ENCODE results near the gene ARHGAP30.
"Not testable (repeated sequence)": the region's sequence is repeated elsewhere in the genome, so short reads cannot be mapped to it uniquely, and the experiment has no call there.

Gene ARHGAP30

DNA sequence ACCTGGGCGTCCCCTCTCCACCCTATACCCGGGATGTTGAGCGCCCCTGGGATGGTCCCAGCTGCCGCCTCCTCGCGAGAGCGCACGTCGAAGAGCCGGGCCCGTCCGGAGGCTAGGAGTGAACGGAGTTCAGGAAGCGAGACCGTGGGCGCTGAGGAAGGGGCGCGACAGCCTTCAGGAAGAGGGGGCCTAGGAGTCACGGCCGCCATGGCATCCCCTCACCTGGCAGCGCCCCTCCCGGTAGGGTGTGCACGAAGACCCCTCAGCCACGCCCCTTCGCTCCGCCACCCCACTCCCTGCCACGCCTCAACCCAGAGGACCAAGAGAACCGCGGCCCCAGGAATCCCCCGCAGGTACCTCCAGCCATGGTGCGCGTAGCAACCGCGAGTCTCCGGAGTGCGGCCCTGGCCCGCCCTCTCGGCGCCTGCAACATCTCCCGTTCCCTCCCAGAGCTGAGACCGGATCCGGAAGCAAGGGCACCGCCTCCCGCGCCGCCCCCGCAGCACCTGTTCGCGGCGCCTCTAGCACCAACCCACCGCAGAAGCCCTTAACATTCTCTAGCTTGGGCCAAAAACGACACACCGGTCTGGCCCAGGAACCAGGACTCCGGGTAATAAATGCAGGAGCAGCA lies 31.1 kb downstream of the ARHGAP30 start, which contains the start of gene TSTD1:
TSTD1 (minus strand) TSS at position 442 of the 631 bp plus-strand sequence; CDS start at position 367, 75 bp downstream.
- peak; percentile 91 for DNase-seq

DNA sequence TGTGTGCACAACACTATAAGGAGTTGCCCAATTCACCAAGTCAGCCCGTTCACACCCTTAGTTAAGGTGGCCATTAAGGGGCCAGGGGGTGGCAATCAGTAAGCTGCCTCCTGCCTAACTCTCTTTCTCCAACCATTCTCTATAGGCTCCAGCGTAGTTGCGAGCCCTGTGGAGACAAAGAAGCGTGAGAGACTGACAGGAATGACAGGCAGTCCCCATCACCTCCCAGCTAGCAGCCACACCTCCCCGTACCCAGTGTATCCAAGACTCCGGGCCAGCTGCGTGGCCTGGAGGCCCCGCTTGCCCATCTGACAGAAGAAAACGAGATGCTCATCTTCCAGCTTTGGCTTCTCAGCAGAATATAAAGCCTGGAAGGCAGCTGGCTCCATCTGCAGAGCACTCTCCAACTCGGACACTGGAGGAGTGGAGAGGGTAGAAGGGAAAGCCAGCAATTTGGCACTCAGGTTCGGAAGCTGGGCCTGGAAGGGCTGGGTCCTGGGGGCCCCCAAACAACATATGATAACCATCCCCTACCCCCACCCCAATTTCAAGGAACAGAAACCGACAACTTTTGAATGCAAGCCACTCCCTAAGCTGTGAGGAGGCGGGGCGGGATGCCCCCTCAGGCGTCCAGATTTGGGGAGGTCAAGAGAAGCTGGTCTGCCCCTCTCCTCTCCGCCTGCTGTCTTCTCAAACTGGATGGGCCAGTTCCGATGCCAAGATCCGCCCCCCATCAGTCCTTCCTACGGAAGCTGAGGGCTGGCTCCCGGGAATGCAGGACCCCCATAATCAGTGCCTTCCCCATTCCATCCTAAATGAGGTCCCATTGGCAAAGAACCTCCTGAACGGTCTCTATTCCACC lies 31.8 kb downstream of the ARHGAP30 start:
- DNase-seq, result no peak

DNA sequence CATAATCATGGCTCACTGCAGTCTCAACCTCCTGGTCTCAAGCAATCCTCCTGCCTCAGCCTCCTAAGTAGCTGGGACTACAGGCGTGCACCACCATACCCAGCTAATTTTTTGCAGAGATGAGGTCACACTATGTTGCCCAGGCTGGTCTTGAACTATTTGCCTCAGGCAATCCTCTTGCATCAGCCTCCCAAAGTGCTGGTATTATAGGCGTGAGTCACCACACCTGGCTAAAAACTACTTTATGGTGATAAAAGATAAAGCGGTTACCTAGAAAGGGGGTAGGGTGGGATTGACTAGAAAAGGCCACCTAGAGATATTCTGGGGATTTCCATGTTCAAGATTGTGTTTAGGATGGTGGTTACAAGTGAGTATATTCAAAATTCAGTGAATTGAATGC lies 35.9 kb downstream of the ARHGAP30 start:
- DNase-seq, result no peak

DNA sequence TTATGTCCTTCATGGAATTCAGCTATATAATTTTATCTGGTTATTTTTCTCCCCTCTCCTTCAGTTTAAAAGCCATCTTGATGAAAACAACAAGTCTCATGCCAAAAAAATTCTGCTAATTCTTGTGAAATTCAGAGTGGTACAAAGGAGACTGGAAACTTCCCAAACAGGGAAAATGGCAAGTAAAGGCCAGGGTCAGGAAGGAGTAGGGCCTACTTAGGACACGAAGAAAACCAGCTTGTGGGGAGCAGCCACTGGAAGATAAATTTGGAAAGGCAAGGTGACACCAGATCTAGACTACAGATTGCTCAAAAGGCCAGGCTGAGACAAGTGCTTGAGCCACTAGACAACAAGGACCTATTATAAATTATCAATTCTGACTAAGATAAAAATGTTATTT lies 37.3 kb downstream of the ARHGAP30 start:
- no peak for DNase-seq

DNA sequence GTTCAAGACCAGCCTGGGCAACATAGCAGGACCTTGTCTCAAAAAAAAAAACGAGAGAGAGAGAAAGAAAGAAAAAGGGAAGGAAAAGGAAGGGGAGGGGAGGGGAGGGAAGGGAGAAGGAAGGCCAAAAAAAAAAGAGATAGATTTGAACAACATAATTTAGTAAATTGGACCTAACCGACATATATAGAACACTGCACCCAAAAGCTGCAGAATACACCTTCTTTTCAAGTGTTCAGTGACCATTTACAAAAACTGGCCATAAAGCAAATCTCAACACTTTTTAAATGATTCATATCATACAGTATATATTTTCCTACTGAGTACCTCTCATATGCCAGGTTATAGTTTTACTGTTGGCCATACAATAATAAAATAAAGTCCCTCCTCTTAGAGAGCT lies 37.8 kb downstream of the ARHGAP30 start:
- no peak for DNase-seq

DNA sequence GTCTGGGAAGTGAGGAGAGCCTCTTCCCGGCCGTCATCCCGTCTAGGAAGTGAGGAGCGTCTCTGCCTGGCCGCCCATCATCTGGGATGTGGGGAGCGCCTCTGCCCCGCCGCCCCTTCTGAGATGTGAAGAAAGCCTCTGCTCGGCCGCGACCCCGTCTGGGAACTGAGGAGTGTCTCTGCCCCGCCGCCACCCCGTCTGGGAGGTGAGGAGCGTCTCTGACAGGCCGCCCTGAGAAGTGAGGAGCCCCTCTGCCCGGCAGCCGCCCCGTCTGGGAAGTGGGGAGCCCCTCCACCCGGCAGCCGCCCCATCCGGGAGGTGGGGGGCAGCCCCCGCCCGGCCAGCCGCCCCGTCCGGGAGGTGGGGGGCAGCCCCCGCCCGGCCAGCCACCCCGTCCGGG lies 40.2 kb downstream of the ARHGAP30 start:
- not testable (repeated sequence) for DNase-seq

DNA sequence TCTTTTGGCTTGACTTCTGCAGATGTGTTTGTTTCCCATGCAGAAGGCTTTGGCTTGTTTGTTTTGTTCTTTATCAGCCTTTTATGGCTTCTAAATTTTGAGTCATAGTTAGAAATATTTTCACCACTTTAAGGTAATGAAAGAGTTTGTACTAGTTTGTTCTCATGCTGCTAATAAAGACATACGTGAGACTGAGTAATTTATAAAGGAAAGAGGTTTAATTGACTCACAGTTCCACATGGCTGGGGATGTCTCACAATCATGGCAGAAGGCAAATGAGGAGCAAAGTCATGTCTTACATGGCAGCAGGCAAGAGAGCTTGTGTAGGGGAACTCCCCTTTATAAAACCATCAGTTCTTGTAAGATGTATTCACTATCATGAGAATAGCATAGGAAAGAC lies 42.7 kb downstream of the ARHGAP30 start:
- DNase-seq, result not testable (repeated sequence)

DNA sequence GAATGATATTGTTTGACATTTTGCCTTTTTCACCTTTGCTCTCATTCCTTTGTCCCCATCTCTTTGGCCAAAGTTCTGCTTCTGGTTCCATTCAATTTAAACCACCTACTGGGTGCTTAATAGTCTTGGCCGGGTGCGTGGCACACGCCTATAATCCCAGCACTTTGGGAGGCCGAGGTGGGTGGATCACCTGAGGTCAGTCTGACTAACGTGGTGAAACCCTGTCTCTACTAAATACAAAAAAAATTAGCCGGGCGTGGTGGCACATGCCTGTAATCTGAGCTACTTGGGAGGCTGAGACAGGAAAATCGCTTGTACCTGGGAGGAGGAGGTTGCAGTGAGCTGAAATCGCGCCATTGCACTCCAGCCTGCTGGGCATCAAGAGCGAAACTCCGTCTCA lies 47.3 kb downstream of the ARHGAP30 start:
- not testable (repeated sequence) for DNase-seq

DNA sequence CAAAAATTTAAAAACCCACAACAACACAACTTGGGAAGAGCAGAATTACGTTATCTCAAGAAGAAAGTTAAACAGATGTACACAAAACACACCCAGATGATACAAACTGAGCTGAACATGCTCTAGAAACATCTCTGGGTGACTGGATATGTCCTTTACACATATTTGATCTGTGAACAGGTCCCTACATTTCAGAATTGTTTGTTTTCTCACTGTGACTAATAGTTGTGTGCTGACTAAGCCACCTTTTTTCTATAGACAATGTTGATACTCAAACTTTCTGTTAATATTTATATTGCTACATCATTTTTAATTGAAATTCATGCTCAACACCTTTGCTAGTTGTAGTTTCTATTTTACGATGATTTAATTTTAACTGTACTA lies 47.7 kb downstream of the ARHGAP30 start:
- no peak for DNase-seq

DNA sequence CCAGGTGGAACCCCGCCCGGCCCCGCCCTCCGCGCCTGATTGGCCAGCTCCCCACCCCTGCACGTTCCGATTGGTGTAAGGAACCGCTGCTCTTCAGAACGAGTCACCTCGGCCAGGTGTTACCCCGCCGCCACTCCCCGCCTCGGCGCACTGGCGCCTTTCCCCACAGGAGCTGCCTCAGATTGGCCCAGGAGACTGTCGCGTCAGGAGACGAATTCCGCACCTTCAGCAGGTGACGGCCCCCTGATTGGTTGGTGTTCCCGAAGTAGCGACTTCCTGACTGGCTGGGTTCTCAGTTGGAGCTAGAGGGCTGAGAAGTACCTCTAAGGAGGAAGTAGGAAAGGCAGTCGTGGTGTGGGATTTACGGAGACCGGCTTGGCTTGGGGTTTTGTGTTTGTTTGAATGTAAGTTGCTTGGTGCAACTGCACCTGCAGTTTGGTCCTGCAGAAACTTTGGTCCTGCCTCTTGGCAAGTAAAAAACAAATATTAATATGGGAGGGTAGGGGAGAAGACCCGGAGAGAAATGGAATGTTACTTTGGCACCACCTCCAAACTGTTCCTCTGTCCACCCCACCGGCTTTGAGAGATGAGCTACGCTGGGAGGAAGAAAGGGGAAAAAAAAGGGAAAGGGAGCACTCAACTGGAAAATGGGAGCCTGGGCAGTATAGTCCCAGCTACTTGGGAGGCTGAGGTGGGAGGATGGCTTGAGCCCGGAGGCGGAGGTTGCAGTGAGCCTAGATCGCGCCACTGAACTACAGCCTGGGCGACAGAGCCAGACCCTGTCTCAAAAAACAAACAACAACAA lies 48.3 kb downstream of the ARHGAP30 start:
- DNase-seq, result peak; percentile 96

DNA sequence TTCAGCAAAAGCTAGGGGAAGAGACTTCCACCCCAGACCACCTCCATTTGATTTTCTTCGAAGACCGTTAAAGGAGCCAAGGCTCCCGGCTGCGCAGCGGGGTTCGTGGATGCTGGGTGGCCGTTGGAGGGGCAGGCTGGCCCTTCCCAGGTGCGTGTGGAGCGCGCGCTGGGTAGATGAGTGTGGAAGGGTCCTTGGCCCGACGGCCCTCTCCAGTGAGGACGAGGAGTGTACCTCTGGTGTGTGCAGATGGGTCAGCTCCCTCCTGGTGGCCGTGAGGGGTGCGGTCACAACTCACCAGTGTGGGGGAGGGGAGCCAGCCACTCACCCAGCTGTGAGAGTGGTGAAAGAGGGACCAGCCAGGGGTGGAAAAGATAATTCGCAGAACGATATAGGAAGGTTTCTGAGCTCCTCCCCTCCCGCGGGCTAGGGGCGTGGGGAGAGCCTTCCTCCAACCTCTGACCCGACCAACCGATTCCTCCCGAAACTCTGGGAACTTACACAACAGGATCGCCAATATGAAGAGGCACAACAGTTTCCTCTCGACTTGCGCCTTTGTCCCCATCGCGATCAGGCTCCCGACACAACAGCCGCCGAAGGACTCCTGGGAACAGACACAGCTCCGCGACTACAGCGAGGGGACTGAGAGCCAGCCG lies 49.1 kb downstream of the ARHGAP30 start, which contains the start of gene F11R:
F11R (minus strand) TSS at position 644 of the 656 bp plus-strand sequence; CDS start at position 565, 79 bp downstream.
- no peak for DNase-seq

DNA sequence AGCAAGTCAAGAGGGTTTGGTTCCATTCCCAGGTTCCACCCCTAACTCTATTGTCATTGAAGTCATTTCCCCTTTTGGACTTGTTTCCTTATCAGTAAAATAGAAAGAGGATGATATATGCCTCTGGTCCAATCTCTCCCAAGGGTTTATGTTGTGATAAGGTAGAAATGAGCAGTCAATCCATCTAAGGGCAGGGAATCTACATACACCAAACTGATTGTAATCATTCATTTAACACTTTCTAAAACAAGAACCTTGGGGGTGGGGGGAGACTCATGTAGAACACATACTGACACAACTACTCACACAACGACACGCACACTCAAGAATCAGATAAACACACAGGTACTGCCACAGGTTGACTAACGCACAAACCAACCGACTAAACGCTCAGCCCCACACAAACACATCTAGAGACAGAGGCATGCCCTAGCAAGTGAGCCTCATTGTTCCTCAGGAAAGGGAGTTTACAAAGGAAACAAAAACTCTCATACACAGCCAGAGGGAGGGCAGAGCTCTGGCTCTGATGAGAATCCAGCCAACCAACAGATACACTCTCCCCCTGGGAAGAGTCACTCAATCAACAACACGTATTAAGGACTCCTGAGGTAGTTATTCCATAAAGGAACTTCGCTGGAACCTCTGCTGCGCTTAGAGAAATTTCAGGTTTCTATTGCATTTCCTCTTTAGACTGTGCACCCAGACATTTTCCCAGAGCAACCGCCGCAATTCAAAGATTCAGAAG lies 49.8 kb downstream of the ARHGAP30 start:
- no peak for DNase-seq

DNA sequence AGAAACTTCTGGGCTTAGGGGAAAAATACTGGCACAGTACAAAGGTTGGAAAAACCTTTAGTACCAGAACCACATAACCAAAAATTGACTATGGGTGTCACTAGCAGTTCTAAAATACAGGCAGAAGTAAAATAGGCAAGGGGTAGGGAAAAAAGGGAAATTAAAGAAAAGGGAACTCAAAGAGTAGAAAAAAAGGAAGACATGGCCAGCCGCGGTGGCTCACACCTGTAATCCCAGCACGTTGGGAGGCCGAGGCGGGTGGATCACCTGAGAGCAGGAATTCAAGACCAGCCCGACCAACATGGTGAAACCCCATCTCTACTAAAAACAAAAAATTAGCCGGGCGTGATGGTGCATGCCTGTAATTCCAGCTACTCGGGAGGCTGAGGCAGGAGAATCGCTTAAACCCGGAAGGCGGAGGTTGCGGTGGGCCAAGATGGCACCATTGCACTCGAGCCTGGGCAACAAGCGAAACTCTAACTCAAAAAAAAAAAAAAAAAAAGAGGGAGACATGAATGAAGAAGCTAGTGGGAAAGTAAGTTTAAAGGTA lies 50.5 kb downstream of the ARHGAP30 start:
- not testable (repeated sequence) for DNase-seq

DNA sequence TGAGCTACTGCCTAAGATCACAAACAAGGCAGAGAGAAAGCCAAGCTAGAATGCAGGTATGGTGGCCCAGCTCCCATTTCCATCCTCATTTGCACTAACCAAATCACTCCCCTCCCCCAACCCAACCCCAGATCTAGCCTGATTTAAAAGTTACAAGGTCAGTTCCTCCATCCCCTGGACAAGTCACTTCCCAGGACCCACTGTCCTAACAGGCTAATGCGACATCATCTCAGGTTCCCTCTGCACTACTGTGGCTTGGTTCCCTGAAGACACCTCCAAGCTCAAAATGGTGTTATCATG lies 51.1 kb downstream of the ARHGAP30 start:
- no peak for DNase-seq

DNA sequence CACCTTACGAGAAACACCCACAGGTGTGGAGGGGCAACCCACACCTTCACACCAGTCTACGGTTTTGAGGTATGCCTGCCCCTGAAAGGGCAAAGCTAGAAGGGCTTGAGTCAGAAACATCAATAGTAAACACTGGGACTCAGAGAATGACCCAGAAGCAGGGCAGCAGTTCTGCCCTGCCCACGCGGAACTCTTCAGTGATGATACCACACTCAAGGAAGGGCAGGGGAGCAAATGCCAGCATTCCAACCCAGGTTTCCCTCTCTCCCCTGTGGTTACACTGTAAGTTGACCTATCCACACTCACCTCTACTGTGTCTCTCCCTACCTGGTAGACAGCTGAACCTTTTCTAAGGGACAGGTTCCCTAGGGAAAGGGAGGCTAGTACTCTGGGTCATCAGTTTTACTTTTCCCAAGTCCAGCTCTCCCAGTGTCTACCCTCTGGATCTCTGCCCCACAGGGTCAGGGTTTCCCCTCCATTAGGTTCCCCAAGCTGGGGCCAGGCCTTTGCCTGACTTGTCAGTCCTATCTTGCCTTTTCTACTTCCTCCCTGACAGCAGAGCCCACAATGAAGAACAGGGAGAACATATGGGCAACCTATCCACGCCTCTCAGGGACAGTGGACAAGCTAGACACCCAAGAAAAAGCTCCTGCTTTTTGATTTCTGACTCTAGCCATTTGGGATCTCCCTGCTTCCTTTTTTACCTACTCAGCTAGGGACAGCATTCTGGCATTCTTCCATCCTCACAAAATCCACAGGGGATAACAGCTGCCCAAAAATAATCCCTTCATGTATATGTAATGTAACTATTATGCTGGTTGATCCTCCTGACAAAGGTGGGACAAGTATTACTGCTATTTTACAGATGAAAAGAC lies 51.7 kb downstream of the ARHGAP30 start:
- DNase-seq, result no peak

DNA sequence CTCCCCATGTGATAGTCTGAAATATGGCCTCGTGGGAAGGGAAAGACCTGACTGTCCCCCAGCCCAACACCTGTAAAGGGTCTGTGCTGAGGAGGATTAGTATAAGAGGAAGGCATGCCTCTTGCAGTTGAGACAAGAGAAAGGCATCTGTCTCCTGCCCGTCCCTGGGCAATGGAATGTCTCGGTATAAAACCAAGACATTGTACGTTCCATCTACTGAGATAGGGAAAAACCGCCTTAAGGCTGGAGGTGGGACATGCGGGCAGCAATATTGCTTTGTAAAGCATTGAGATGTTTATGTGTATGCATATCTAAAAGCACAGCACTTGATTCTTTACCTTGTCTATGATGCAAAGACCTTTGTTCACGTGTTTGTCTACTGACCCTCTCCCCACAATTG lies 52.5 kb downstream of the ARHGAP30 start:
- DNase-seq, result not testable (repeated sequence)

DNA sequence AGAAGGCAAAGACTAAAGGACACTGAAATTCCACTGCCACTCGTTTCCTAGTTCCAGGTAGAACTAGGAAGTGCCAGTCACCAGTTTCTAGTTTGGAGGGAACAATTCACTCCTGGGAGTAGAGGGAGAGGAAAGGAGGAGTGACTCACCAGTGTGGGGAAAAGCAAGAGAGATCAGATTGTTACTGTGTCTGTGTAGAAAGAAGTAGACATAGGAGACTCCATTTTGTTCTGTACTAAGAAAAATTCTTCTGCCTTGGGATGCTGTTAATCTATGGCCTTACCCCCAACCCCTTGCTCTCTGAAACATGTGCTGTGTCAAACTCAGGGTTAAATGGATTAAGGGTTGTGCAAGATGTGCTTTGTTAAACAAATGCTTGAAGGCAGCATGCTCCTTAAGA lies 53.0 kb downstream of the ARHGAP30 start:
- not testable (repeated sequence) for DNase-seq

DNA sequence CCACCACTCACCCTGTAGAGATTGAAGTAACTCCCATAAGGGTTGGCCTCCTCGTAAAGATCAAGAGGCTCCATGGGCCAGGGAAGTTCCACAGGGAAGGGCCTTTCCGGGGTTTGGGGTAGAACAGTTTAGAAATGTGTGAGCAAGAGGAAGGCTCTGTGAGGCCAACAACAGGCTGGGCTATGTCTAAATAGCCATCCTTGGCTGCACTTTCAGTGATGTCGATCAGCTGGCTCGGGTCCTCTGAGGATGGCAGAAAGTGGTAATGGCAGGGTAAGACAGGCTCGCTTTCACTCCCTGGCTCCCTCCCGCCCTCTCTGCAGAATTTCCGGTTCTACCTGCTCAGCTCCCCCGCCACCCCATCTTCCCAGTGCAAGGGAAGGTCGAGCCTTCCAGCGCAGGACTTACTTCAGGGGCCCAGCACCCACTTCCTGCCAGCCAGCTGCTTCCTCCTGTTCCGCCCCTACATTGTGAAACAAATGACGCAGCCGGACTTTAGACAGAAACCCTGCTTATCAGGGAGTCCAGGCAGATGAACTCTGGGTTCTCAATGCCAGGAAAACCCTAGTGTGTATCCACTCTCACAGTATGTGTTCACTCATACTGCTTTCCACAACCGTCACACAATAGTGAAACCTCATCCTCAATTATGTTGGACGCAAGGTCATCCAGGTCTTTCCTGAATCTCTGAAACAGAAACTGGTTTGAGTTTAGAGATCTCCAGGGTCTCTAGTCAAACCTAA lies 56.0 kb downstream of the ARHGAP30 start:
- DNase-seq, result peak; percentile 79

DNA sequence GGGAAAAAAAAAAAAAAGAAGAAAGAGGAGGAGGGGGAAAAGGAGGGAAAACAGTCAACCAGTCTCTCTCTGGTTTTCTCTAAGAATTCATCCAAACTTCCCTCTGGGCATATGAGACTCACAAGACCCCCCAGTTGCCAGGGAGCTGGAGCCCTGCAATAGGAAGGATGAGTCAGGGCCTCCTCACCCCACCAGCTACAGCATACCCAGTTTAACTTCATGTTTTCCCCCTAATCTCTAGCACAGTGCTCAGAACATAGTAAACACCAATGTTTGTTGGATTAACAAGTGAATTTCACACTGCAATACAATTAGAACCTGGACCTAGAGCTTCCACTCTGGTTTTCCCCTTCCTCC lies 56.6 kb downstream of the ARHGAP30 start:
- DNase-seq, result no peak

DNA sequence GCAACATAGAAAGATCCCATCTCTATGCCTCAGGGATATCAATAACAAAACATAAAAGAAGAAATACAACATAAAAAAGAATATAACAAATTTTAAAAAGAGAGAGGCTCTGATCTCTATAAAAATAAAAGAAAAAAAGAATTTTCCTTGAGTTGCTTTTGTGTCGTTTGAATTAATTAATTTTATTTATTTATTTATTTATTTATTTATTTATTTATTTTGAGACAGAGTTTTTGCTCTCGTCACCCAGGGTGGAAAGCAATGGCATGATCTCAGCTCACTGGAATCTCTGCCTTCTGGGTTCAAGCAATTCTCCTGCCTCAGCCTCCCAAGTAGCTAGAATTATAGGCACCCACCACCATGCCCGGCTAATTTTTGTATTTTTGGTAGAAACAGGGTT lies 57.3 kb downstream of the ARHGAP30 start:
- DNase-seq, result no peak
